CD1c-positive myeloid dendritic cell (primary cell): ENCODE measurements around the gene PPP1R3C.

ENCODE experiments used
- DNase-seq: peaks from one replicate; pipeline ENCODE4 v3.0.0-alpha.2; 2016; ENCODE audit errors: extremely low spot score

The PPP1R3C gene

GRCh38 chr10:91601212-91601611, 31.7 kb downstream of the PPP1R3C start:
- no peak for DNase-seq

GRCh38 chr10:91598211-91598977, 34.5 kb downstream of the PPP1R3C start:
- no peak for DNase-seq

- no peak for DNase-seq
These were observed 35.5 kb downstream of the PPP1R3C start for GRCh38 chr10:91597197-91597881.

GRCh38 chr10:91596825-91597196, 36.1 kb downstream of the PPP1R3C start:
- no peak for DNase-seq

GRCh38 chr10:91593834-91594233, 39.0 kb downstream of the PPP1R3C start:
- no peak for DNase-seq

GRCh38 chr10:91593366-91593765, 39.5 kb downstream of the PPP1R3C start:
- no peak for DNase-seq

- DNase-seq = no peak
These were observed 40.5 kb downstream of the PPP1R3C start for GRCh38 chr10:91592266-91592975.

GRCh38 chr10:91591797-91592174, 41.1 kb downstream of the PPP1R3C start:
- DNase-seq = no peak

GRCh38 chr10:91590904-91591796, 41.7 kb downstream of the PPP1R3C start:
- DNase-seq = no peak

- DNase-seq = no peak
These were observed 42.5 kb downstream of the PPP1R3C start for GRCh38 chr10:91590142-91590903.

GRCh38 chr10:91589658-91590035, 43.2 kb downstream of the PPP1R3C start:
- DNase-seq = no peak

- no peak for DNase-seq
These were observed 43.7 kb downstream of the PPP1R3C start for GRCh38 chr10:91589015-91589657.

- no peak for DNase-seq
These were observed 44.9 kb downstream of the PPP1R3C start for GRCh38 chr10:91587710-91588638.

GRCh38 chr10:91582153-91582554, 50.7 kb downstream of the PPP1R3C start:
- no peak for DNase-seq

GRCh38 chr10:91579329-91579985, 53.4 kb downstream of the PPP1R3C start:
- no peak for DNase-seq
